Measurements from ENCODE around the gene HNF4A. TPM values are rescaled to one million over a fixed set of nuclear protein-coding genes. Genes with fewer than 3 reads are reported as not detected.
A peak's percentile ranks its signal among the peaks of the same experiment; 100 is the strongest.

Gene HNF4A
- total and polyA plus RNA-seq, 2 of the 13 experiments (the other 11 are each of a cell fraction or from before 2014, with no cell fraction given), result 80.9 to 169 TPM

DNA sequence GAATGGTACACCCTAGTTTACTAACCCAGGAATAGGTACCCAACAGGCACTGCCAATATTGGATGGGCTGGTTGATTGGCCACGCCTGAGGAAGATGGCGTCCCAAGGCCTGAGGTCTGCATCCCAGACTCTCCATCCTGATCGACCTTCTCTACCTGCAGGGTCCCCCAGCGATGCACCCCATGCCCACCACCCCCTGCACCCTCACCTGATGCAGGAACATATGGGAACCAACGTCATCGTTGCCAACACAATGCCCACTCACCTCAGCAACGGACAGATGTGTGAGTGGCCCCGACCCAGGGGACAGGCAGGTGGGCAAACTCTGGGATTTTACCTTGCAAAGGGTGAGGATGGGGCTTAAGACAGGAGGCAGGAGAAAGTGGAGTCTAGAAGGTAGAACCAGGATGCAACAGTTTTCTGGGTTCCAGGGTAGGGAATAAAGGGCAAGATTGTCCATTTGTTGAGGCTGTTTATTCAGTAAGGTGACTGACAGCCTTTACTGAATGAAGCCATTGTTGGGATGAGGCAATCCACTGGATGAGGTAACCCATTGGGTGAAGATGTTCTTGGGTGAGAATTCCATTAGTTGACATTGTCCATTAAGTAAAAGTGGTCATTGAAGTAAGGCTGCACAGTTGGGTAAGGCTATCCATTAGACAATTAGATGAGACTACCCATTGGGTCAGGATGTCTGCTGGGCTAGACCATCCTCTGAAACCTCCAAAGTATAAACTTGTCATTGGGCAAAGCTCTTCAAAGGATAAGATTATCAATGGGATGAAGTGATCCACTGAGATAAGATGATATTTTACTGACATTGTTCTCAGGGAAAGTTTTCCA is 72.9 kb downstream of the HNF4A start (continued):
- TF ChIP-seq RARG (CRISPR knock-in tag; IDR thresholded peaks at IDR 0.05; ENCODE audit: low read depth), result no peak
- peak; percentile 97 for TF ChIP-seq ATF7 (IDR thresholded peaks at IDR 0.05)
- peak; percentile 97 for TF ChIP-seq ATF7 (CRISPR knock-in tag; IDR thresholded peaks at IDR 0.05)
- peak; percentile 18 for TF ChIP-seq ZNF18 (CRISPR knock-in tag; IDR thresholded peaks at IDR 0.05; ENCODE audit: insufficient replicate concordance)
- TF ChIP-seq, protein P1, sequence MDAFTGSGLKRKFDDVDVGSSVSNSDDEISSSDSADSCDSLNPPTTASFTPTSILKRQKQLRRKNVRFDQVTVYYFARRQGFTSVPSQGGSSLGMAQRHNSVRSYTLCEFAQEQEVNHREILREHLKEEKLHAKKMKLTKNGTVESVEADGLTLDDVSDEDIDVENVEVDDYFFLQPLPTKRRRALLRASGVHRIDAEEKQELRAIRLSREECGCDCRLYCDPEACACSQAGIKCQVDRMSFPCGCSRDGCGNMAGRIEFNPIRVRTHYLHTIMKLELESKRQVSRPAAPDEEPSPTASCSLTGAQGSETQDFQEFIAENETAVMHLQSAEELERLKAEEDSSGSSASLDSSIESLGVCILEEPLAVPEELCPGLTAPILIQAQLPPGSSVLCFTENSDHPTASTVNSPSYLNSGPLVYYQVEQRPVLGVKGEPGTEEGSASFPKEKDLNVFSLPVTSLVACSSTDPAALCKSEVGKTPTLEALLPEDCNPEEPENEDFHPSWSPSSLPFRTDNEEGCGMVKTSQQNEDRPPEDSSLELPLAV (CRISPR knock-in tag; conservative IDR thresholded peaks at IDR 0.05; ENCODE audit: low read depth), result no peak
- no peak for TF ChIP-seq ZNF234 (CRISPR knock-in tag; conservative IDR thresholded peaks at IDR 0.05)
- peak; percentile 84 for TF ChIP-seq KDM3A (CRISPR knock-in tag; IDR thresholded peaks at IDR 0.05; ENCODE audit: low read depth)
- TF ChIP-seq, protein P2, sequence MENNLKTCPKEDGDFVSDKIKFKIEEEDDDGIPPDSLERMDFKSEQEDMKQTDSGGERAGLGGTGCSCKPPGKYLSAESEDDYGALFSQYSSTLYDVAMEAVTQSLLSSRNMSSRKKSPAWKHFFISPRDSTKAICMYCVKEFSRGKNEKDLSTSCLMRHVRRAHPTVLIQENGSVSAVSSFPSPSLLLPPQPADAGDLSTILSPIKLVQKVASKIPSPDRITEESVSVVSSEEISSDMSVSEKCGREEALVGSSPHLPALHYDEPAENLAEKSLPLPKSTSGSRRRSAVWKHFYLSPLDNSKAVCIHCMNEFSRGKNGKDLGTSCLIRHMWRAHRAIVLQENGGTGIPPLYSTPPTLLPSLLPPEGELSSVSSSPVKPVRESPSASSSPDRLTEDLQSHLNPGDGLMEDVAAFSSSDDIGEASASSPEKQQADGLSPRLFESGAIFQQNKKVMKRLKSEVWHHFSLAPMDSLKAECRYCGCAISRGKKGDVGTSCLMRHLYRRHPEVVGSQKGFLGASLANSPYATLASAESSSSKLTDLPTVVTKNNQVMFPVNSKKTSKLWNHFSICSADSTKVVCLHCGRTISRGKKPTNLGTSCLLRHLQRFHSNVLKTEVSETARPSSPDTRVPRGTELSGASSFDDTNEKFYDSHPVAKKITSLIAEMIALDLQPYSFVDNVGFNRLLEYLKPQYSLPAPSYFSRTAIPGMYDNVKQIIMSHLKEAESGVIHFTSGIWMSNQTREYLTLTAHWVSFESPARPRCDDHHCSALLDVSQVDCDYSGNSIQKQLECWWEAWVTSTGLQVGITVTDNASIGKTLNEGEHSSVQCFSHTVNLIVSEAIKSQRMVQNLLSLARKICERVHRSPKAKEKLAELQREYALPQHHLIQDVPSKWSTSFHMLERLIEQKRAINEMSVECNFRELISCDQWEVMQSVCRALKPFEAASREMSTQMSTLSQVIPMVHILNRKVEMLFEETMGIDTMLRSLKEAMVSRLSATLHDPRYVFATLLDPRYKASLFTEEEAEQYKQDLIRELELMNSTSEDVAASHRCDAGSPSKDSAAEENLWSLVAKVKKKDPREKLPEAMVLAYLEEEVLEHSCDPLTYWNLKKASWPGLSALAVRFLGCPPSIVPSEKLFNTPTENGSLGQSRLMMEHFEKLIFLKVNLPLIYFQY (CRISPR knock-in tag; IDR thresholded peaks at IDR 0.05; ENCODE audit: borderline replicate concordance), result peak; percentile 82
- no peak for TF ChIP-seq ATF1 (CRISPR knock-in tag; IDR thresholded peaks at IDR 0.05)
- no peak for TF ChIP-seq SAFB2 (CRISPR knock-in tag; IDR thresholded peaks at IDR 0.05; ENCODE audit: borderline replicate concordance, low read depth)
- TF ChIP-seq IKZF4 (CRISPR knock-in tag; IDR thresholded peaks at IDR 0.05; ENCODE audit: borderline replicate concordance, low read depth, not compliant biosample characterization), result no peak
- no peak for TF ChIP-seq NFRKB (IDR thresholded peaks at IDR 0.05)
- no peak for TF ChIP-seq ZFYVE20 (CRISPR knock-in tag; IDR thresholded peaks at IDR 0.05; ENCODE audit: borderline replicate concordance, low read depth)
- TF ChIP-seq, protein P3, sequence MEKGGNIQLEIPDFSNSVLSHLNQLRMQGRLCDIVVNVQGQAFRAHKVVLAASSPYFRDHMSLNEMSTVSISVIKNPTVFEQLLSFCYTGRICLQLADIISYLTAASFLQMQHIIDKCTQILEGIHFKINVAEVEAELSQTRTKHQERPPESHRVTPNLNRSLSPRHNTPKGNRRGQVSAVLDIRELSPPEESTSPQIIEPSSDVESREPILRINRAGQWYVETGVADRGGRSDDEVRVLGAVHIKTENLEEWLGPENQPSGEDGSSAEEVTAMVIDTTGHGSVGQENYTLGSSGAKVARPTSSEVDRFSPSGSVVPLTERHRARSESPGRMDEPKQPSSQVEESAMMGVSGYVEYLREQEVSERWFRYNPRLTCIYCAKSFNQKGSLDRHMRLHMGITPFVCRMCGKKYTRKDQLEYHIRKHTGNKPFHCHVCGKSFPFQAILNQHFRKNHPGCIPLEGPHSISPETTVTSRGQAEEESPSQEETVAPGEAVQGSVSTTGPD (CRISPR knock-in tag; IDR thresholded peaks at IDR 0.05), result peak; percentile 39; the same call in 1 of the 2 replicates
- TF ChIP-seq ZNF792 (CRISPR knock-in tag; IDR thresholded peaks at IDR 0.05), result peak; percentile 96
- TF ChIP-seq, protein P4, sequence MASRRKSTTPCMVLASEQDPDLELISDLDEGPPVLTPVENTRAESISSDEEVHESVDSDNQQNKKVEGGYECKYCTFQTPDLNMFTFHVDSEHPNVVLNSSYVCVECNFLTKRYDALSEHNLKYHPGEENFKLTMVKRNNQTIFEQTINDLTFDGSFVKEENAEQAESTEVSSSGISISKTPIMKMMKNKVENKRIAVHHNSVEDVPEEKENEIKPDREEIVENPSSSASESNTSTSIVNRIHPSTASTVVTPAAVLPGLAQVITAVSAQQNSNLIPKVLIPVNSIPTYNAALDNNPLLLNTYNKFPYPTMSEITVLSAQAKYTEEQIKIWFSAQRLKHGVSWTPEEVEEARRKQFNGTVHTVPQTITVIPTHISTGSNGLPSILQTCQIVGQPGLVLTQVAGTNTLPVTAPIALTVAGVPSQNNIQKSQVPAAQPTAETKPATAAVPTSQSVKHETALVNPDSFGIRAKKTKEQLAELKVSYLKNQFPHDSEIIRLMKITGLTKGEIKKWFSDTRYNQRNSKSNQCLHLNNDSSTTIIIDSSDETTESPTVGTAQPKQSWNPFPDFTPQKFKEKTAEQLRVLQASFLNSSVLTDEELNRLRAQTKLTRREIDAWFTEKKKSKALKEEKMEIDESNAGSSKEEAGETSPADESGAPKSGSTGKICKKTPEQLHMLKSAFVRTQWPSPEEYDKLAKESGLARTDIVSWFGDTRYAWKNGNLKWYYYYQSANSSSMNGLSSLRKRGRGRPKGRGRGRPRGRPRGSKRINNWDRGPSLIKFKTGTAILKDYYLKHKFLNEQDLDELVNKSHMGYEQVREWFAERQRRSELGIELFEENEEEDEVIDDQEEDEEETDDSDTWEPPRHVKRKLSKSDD (CRISPR knock-in tag; IDR thresholded peaks at IDR 0.05; ENCODE audit: low read depth), result peak; percentile 74; the same call in 1 of the 2 replicates
- TF ChIP-seq NR2C2 (CRISPR knock-in tag; IDR thresholded peaks at IDR 0.05; ENCODE audit: borderline replicate concordance), result peak; percentile 81
